ENCODE data around the gene ALG1. TPM values are rescaled to one million over a fixed set of nuclear protein-coding genes. Genes with fewer than 3 reads are reported as not detected.
"Not testable (repeated sequence)": the region's sequence is repeated elsewhere in the genome, so short reads cannot be mapped to it uniquely, and the experiment has no call there.

Gene ALG1
- total RNA-seq, 1 donor from 2014 or later, result 20.5 TPM

DNA sequence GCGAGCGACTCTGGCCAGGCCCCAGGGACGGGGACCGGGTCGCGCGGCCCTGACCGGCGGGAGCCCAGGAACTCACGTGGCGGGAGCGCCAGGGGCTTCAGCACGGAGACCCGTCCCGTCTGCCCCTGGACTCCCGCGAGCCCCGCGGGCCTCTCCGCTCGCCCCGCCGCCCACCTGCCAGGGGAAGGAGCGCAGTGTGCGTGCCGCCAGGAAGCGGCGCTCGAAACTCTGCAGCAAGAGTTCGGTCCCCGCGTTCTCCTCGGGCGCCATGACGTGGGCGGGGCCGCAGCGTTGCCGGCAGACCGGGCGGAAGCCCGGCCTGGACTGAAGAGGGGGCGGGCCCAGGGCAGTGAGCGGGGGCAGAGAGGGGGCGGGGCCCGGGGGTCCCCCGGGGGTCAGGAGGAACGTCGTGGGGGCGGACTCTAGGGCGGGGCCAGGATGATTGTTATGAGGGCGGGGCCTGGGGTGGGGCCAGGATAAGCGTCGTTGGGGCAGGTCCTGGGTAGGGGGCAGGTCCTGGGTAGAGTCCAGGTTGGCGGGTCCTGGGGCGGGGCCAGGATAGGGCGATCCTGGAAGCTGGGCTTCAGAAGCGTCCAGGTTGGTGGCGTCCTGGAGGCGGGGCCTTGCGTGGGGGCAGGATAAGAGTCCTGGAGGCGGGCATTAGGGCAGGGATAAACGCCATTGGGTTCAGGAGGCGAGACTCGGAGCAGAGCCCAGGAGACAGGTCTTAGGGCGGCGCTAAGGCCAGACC, 26.0 kb downstream of the ALG1 start, which contains the start of gene EEF2KMT:
TSS of gene EEF2KMT (minus strand) at position 326 of the 751 bp plus-strand sequence. CDS start at position 270, 56 bp downstream.
- not testable (repeated sequence) for H3K27me3 ChIP-seq (ENCODE audit: control insufficient read depth, insufficient read depth, low read length); FAIRE-seq; H3K36me3 ChIP-seq (ENCODE audit: control insufficient read depth, insufficient read depth, low read length)
- peak; percentile 97 for DNase-seq (ENCODE audit: low read depth)
- peak within 1 kb of the TSS; percentile 66 for H3K4me3 ChIP-seq (ENCODE audit: low read depth, low read length)

DNA sequence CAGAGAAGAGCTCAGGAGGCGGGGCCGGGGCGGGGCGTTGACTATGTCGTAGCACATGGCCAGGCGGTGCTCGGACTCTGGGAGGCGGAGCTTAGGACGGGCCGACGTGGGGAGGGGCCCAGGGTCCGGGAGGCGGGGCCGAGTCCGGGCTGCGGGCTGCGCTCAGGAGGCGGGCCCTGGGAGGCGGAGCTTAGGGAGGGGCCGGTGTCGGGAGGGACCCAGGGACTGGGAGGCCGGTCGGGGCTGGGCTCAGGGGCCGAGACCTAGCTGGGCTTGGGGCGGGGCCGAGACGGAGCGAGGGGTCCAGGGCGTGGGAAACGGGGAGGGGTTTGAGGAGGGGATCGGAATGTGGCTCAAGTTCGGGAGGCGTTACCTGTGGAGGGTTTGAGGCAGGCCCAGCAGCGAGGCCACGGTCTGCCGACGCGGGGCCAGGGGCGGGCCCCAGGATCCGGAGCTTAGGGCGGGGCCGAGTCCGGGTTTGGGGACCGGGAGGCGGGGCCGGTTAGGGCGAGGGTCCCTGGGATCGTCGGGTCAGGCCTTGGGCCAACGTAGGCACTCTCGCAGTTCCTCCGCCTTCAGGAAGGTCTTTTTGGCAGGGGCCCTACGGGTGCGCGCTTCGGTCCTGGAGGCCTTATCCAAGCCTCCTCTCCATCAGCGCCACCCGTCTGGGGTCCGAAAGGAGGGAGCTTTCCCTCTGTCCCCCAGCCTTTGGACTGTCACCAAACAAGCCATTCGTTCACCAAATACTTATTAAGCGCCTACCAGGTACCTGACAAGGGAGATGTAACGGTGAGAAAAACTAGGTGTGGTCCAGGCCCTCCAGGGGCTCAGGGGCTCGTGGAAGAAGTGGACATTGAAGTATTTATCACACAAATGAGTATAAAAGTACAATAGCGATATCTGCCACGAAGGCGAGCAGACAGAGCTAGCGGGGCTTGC, 26.8 kb downstream of the ALG1 start:
- not testable (repeated sequence) for FAIRE-seq; H3K36me3 ChIP-seq (ENCODE audit: control insufficient read depth, insufficient read depth, low read length); H3K27me3 ChIP-seq (ENCODE audit: control insufficient read depth, insufficient read depth, low read length)
- DNase-seq (ENCODE audit: low read depth), result peak; percentile 46
- peak overlapping the region; percentile 53 for H3K4me3 ChIP-seq (ENCODE audit: low read depth, low read length)

DNA sequence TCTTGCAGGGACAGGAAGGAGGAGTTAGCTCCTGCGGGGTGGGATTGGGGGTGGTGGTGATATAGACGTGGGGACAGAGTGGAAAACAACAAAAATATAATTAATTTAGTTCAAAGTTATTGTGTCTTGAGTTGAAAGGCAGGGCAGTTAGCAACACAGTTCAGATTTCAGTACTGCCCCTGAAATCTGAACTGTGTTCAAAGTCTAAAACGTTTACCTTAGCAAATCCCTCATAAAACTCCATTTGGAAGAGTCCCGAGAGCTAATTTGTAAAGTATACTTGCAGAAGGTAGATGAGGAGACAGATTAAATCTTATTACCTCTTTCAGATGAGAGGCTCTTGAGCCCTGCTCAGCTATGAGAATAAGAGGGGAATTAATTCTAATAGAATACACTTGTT, 27.5 kb downstream of the ALG1 start:
- FAIRE-seq; H3K27me3 ChIP-seq (ENCODE audit: control insufficient read depth, insufficient read depth, low read length); DNase-seq (ENCODE audit: low read depth); H3K36me3 ChIP-seq (ENCODE audit: control insufficient read depth, insufficient read depth, low read length); H3K4me3 ChIP-seq (ENCODE audit: low read depth, low read length): not testable (repeated sequence)

DNA sequence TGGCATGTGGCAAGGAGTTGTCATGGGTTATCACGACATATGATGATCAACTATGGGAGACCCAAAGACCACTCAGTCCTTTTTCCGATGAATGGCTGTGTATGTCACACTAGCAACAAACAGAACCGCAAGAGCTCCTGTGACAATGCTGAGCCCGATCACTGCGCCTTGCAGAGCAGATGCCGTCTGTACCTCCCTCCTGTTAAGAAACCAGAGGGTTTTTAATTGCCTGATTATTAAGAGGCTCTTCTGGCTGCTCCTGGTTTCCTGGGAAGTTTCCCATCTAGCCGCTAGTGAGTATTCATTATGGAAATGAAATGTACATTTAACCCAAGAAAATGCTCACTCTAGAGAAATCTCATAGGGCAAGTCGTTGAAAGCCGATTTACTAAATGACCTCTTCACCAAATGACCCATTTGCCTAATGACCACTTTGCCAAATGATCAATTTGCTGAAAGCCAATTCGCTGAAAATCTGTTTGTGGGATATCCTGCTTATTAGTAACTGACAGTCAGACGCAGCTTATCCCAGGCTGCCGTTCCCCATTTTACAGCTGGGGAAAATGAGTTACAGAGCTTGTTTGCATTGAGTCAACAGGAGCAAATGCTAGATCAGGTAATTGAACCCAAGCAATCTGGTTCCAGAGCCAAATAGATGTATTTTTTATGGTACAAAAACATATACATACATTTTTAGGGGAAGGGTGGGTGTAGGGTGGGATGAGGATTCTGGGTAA, 31.8 kb downstream of the ALG1 start:
- DNase-seq (ENCODE audit: low read depth); H3K27me3 ChIP-seq (ENCODE audit: control insufficient read depth, insufficient read depth, low read length); H3K36me3 ChIP-seq (ENCODE audit: control insufficient read depth, insufficient read depth, low read length); FAIRE-seq; H3K4me3 ChIP-seq (ENCODE audit: low read depth, low read length): not testable (repeated sequence)

DNA sequence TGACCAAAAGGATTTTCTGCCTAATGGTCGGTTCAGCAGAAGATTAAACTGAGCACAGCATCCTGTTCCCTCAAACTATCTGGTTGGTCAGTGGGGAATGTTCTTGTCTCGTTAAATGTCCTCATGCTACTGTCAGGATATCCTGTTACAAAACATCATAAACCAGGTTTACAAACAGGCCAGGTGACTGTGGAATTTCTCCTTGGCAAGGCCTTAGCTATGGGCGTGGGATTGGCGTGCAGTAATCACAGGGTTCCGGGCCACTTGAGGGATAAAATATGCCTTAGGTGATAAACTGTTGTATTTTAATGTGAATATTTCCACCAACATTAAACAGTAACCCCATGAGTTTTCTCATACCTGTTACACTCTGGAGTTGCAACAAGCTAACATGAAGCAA, 33.4 kb downstream of the ALG1 start:
- DNase-seq (ENCODE audit: low read depth); H3K27me3 ChIP-seq (ENCODE audit: control insufficient read depth, insufficient read depth, low read length); H3K4me3 ChIP-seq (ENCODE audit: low read depth, low read length); FAIRE-seq; H3K36me3 ChIP-seq (ENCODE audit: control insufficient read depth, insufficient read depth, low read length): not testable (repeated sequence)

DNA sequence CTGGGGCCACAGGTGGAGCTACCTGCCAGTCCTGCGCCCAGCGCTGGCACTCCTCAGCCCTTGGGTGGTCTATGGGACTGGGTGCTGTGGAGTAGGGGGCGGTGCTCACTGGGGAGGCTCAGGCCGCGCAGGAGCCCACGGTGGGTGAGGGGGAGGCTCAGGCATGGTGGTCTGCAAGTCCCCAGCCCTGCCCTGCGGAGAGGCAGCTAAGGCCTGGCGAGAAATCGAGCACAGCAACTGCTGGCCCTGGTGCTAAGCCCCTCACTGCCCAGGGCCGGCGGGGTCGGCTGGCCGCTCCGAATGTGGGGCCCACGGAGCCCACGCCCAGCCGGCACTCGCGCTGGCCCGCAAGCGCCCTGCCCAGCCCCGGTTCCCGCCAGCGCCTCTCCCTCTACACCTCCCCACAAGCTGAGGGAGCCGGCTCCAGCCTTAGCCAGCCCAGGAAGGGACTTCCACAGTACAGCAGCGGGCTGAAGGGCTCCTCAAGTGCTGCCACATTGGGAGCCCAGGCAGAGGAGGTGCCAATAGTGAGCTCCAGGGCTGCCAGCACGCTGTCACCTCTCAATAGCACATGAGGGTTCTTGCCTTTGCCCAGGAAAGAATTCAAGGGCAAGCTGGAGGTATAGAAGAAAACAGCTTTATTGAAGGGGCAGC, 37.0 kb downstream of the ALG1 start:
- TF ChIP-seq, protein P1, sequence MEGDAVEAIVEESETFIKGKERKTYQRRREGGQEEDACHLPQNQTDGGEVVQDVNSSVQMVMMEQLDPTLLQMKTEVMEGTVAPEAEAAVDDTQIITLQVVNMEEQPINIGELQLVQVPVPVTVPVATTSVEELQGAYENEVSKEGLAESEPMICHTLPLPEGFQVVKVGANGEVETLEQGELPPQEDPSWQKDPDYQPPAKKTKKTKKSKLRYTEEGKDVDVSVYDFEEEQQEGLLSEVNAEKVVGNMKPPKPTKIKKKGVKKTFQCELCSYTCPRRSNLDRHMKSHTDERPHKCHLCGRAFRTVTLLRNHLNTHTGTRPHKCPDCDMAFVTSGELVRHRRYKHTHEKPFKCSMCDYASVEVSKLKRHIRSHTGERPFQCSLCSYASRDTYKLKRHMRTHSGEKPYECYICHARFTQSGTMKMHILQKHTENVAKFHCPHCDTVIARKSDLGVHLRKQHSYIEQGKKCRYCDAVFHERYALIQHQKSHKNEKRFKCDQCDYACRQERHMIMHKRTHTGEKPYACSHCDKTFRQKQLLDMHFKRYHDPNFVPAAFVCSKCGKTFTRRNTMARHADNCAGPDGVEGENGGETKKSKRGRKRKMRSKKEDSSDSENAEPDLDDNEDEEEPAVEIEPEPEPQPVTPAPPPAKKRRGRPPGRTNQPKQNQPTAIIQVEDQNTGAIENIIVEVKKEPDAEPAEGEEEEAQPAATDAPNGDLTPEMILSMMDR (IDR thresholded peaks at IDR 0.05; ENCODE audit: insufficient read depth, low read length, severe bottlenecking), result no peak
- H3K27me3 ChIP-seq (ENCODE audit: control insufficient read depth, insufficient read depth, low read length), result no peaks in the 10 kb centered on the region
- FAIRE-seq (no peak), DNase-seq (ENCODE audit: low read depth) (no peak)
- H3K36me3 ChIP-seq (ENCODE audit: control insufficient read depth, insufficient read depth, low read length), result no peaks in the 10 kb centered on the region
- H3K4me3 ChIP-seq (ENCODE audit: low read depth, low read length), result no peak overlapping the region

DNA sequence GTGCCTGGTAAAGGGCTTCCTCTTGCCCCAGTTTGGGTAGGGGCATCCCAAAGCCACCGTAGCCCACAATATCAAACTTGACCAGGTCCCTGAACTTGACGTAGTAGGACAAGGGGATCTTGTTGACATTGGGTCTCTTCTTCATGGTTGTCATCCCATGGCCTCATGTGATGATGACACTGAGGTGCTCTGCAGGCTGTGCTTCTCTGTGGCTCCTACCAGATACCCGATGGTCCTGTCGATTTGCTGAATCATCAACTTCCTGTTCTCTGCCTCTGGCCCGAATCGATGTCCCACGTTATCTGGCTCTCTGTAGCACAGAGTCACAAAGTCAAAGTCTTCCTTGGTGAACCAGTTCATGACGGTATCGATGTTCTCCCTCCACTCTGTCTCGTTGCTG, 39.3 kb downstream of the ALG1 start:
- not testable (repeated sequence) for FAIRE-seq; DNase-seq (ENCODE audit: low read depth); H3K4me3 ChIP-seq (ENCODE audit: low read depth, low read length); H3K27me3 ChIP-seq (ENCODE audit: control insufficient read depth, insufficient read depth, low read length); H3K36me3 ChIP-seq (ENCODE audit: control insufficient read depth, insufficient read depth, low read length)

DNA sequence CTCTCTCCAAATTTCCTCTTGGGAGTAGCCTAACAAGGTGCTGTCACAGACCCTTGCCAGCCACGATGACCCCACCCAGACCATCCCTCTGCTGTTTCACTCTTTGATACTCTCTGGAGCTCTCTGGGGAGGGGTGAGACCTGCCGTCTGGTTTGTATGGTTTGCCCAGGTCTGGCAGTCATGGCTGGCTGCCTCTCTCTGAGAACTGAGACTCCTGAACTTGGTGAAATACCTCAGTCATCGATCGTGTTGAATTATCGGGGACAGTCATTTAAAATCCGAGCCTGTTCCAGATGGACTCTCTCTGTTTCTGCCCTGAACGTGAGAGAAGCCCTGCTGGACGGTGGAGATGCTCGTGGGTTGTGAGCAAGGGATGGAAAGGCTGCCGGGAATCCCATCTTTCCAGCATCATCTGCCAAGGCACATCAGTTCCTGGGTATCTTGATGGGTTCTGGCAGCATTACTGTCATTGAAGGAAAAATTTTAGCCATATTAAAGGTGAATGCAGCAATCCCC, 45.2 kb downstream of the ALG1 start:
- not testable (repeated sequence) for H3K27me3 ChIP-seq (ENCODE audit: control insufficient read depth, insufficient read depth, low read length); FAIRE-seq; H3K36me3 ChIP-seq (ENCODE audit: control insufficient read depth, insufficient read depth, low read length); H3K4me3 ChIP-seq (ENCODE audit: low read depth, low read length); DNase-seq (ENCODE audit: low read depth)

DNA sequence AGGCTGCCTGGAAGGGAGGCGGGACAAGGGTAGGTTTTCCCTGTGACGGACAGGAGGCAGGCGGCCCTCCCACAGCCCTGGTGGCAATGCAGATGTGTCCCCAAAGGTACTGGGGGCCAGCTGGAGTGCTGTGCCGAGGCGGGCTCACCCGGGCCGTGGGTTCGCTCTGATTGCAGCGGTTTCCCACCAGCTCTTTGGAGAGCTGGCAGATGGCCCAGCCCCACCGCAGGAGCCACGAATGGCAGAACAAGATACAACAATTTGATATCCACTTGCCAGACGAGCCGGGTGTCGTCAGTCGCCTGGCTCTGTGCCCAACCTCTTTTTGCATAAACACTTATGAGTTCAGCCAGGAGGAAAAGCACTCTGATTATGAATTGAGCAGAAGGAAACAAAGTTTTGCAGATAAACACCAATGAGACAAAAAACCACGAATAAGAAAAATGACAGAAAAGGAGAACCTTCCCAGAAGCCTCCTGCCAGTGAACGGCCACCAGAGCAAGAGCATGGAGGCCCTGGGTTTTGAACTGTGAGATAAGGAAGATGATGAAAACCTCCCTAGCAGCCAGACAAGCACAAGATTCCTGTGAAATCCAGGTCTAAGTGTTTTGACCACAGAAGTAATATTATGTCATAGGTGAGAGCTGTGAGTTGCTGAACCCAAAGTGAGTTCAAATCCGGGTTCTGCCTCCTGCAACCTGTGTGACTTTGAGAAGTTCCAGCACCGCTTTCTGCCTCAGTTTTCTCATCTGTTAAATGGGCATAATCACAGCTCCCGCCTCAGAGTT, 45.9 kb downstream of the ALG1 start:
- H3K4me3 ChIP-seq (ENCODE audit: low read depth, low read length); H3K36me3 ChIP-seq (ENCODE audit: control insufficient read depth, insufficient read depth, low read length); FAIRE-seq; H3K27me3 ChIP-seq (ENCODE audit: control insufficient read depth, insufficient read depth, low read length): not testable (repeated sequence)
- peak; percentile 8 for DNase-seq (ENCODE audit: low read depth)

DNA sequence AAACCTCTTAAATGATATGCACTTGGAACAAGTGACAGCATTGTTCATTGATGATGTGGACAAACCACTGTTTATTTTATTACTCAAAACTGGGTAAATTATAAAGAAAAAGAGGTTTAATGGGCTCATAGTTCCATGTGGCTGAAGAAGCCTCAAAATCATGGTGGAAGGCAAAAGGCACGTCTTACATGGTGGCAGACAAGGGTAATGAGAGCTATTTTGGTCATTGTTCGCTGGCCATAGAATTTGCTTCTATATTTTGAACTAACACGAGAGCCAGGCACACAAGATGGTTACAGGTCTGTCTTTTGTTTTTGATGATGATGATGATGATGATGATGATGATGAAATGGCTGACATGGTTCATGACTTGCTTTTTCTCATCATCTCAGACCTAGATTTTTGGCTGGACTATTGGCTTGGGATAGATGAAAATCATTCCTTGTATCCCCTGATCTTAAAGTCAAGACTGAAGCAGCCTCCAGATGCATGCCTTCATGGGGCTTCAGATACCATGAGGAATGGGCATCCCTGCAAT, 59.9 kb downstream of the ALG1 start:
- DNase-seq (ENCODE audit: low read depth); H3K4me3 ChIP-seq (ENCODE audit: low read depth, low read length); H3K27me3 ChIP-seq (ENCODE audit: control insufficient read depth, insufficient read depth, low read length); H3K36me3 ChIP-seq (ENCODE audit: control insufficient read depth, insufficient read depth, low read length); FAIRE-seq: not testable (repeated sequence)

DNA sequence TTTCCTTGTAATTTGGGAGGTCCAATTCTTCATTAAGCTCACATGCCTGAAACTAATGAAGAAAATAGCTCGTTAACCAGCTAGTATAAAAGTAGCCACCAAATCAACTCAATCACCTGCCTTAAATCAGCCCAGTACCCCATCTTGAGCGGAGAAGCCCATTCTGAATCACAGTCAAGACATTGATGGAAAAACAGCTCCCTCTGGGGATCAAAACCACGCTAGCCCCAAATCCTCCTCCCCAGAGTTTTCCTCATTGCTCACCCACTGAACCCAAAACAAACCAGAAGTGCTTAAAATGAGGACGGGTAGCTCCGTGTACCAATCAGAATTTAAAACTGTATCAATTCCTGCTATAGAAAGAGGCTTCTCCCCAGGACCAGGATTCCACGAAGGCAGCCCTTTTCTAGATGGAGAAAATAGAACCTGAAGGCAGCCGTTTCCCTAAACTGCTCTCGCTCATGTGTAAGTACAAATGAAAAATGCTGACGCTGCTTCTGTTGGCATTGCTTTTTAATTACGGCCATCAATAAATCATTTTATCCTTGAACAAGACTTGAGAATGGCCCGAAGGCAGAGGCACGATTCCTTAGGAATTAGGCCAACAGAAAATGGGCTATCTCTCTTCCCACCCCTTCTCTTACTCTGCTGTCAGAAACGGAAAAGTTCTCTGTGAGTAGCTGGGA, 61.4 kb downstream of the ALG1 start:
- not testable (repeated sequence) for H3K4me3 ChIP-seq (ENCODE audit: low read depth, low read length); H3K36me3 ChIP-seq (ENCODE audit: control insufficient read depth, insufficient read depth, low read length); FAIRE-seq; DNase-seq (ENCODE audit: low read depth); H3K27me3 ChIP-seq (ENCODE audit: control insufficient read depth, insufficient read depth, low read length)

All from bronchial epithelial cell (primary cell).